Esophagus squamous epithelium (tissue), 4 donors: Measurements from ENCODE around the gene FHIP1A.

Source experiments
- CTCF ChIP-seq, 6 experiments: fragments of 450-650 bp in 4 of 6; fragments of 200-600 bp in 2 of 6; sonication (generic) in 2 of 6; IDR thresholded peaks; one replicate each; pipeline ENCODE4 v1.5.1; 2016 to 2019; ENCODE audit warnings: antibody characterized with exemption in 6 of 6, mild to moderate bottlenecking in 4 of 6, moderate library complexity in 4 of 6
- POLR2A ChIP-seq, 4 donors: fragments of 450-650 bp; IDR thresholded peaks; one replicate each; pipeline ENCODE4 v1.6.1; 2017; ENCODE audit warnings: antibody characterized with exemption in 4 of 4, mild to moderate bottlenecking in 4 of 4, moderate library complexity in 3 of 4

GRCh38 chr4:151434183-151434860 is 25.3 kb downstream of the FHIP1A start:
- TF ChIP-seq POLR2A (IDR thresholded peaks at IDR 0.05) (no peak), CTCF (IDR thresholded peaks at IDR 0.05) (no peak)
